ELF-1 (cell line): ENCODE data around the gene RFNG.

Experiments
- DNase-seq: peaks from one replicate; pipeline ENCODE4 v3.0.0-alpha.2; 2016; ENCODE audit warnings: low read depth, low spot score

Gene RFNG

DNA sequence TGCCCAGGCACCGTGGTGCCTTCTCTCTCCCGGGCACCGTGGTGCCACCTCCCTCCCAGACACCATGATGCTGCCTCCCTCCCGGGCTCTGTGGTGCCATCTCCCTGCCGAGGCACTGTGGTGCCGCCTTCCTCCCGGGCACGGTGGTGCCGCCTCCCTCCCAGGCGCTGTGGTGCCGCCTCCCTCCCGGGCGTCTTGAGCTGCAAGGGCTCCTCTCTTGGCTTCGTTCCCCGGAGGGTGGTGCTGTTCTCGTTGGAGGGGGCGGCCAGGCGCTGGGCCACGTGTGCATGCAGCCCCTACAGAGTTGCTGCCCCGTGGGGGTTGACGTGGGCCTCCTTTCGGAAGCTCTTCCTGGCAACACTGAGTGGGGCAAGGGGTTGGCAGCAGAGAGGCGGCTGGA, 37.2 kb downstream of the RFNG start:
- no peak for DNase-seq

DNA sequence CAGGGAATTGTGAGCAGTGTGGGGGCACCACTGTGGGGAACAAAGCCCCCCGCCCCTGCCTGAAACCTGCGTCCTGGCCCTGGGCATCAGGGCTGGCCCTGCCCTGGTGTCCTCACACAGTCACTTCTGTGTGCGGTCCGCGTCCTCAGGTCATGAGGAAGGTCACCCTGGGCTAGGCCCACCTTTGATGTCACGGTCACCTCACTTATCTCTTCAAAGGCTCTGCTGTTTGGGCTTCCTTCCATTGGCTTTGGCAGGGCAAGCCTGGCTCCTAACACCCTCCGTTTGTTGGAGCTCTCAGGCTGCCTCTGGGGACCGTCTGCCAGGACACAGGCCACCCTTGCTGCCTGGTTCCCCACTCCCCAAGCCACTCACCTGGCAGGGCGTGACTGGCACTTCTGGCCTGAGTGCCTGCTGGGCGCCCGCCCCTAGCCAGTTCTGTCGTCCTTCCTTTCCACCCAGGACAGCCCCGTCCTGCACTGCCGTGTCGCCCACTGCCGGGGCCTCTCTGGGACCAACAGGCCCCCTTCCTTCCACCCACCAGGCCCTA, 37.8 kb downstream of the RFNG start:
- DNase-seq = no peak

DNA sequence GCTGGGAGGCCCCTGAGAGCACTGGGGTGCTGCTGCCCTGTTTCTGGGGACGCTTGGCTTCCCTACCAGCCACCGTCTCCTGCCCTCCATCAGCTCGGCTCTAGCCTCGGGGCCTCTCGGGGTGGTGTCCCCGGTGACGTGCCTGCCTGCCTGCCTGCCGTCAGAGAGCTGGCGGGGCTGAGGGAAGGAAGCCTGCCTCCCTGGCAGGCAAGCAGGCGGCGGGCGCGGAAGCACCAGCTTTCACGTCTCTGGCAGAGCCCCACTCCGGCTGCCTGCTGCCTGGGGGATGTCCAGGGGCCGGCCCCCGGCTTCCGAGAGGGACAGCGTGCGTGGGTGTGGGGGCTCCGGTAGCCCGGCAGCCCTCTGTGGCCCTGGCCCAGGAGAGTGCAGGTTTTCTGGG, 38.3 kb downstream of the RFNG start:
- DNase-seq = peak; percentile 72

DNA sequence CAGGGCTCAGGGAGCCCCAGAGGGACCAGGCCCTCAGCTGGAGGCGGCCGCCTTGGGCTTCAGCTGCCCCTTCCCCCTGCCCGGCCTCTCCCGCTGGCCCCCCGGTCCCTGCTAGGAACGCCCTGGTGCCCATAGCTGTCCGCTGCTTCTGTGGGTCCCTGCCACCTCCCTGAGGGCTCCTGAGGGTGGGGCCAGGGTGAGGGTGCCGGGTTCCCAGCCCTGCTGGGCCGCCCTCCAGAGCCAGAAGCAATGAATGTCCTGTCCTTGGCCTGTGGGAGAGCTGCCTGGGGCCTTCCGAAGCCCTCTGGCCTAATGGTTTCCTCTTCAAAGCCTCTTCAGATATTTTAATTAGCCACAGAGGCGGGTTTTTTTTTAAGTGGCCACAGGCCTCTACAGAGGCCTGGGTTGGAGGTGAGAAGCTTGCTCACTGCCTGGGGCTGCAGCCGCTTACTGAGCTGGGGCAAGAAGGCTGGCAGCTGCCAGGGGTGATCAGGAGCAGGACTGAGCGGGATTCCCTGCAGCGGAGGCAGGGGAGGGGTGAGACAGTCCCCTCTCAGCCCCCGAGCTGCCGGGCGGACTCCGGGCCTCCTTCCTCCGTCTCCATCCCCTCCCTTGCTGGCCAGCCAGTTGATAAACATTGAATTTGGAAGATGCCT, 38.8 kb downstream of the RFNG start:
- peak; percentile 94 for DNase-seq

DNA sequence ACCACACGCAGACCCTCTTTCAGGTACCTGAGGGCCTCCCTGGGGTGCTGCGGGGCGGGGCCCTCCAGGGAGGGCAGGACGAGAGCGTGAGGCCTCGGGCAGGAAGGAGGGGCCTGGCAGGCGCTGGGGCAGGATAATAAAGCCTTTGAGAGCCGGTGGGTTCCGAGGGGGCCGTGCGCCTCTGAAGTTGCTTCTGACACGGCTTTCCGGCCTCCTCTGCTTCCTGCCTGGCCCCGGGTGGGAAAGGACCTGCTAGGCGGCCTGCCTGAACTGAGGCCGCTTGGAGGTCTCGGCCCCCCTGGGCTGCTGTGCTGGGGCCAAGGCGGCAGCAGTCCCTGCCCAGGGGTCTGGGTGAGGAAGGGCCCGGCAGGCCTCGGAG, 39.4 kb downstream of the RFNG start:
- DNase-seq = peak; percentile 62

DNA sequence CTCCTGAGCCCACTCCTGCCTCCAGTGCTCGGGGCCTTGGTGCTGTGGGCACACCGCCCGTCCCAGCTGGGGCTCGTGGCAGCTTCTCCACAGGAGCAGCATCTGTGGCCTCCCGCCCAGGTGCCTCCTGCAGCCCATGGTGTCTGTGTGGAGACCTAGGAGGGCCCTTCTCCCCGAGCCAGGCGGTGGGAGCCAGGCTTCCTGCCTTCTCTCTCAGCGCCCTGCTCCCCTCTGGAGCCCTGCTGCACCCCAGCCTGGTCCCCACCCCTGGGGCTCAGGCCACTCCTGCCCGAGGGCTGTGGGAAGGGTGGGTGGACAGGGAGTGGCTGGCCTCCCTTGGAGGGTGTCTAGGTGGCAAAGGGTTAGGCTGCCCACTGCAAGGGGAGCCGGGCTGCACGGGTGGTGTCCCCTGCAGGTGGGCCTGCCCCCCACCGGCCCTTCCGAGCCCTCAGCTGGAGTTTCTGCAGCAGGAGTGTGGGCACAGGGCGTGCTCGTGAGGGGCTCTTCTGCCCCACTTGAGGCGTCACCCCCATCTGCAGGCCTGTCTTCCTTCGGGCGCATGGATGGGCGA, 39.9 kb downstream of the RFNG start:
- DNase-seq = no peak

DNA sequence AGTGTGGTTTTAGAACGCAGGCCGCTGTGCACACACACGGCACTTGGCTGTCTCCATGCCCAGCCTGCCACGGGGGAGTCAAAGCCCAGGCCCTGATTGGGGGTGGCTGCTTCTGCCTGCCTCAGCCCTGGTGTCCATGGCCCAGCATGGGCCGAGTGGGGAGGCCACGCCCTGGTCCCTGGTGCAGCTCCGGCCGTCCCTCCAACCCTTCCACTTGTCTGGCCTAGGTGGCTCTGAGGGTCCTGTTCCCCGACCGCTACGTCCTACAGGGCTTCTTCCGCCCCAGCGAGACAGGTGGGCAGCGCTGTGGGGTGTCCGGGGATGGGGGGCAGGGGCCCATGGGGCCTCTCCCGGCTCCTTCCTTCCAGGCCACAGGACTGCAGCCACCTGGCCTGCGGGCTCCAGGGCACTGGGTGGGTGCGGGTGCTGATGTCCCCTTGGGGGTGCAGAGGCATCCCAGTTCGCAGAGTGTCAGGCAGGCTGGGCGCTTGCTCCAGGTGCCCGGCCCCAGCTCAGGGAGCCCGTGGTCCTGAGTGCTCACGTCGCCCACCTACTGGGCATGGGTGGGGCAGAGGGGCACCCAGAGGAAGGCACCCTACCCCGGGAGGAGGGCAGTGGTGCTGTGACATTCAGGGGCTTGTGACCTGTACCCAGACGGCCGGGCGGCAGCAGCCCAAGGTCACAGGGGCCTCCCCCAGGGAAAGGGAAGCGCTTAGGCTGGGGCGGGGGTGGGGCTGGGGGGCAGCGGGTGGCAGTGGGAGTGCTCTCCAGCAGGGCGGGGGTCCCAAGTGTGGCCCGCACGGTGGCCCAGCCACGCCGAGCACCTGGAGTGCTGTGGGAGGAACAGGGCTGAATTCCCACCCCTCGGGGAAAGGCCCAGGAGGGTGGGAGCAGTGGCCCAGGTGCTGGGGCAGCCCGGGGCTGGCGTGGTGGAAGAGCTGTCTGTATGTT, 40.8 kb downstream of the RFNG start:
- DNase-seq = no peak

DNA sequence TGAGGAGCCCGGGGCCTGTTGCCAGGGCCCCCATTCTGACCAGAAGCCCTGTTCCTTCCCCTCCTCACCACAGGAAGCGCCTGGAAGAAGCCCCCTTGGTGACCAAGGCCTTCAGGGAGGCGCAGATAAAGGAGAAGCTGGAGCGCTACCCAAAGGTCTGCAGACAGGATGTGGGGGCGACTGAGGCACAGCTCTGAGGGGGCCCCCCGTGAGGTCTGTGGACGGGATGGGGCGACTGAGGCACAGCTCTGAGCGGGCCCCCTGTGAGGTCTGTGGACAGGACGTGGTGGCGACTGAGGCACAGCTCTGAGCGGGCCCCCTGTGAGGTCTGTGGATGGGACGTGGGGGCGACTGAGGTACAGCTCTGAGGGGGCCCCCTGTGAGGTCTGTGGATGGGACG, 42.2 kb downstream of the RFNG start:
- no peak for DNase-seq

DNA sequence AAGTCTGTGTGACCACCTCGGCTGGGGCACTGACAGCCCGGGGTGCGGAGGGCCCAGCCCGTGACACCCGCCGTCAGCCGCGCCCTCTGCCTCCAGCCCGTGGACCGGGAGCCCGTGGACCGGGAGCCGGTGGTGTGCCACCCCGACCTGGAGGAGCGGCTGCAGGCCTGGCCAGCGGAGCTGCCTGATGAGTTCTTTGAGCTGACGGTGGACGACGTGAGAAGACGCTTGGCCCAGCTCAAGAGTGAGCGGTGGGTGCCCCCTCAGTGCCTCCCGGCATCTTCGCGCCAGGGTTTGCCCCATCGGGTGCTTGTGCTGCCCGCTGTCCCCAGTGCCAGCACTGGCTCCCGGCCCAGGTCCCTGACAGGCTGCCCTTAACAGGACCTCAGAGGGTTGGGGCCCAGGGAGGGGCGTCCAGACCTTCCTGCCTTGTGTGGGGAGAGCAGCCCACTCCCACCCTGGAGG, 42.6 kb downstream of the RFNG start:
- no peak for DNase-seq

DNA sequence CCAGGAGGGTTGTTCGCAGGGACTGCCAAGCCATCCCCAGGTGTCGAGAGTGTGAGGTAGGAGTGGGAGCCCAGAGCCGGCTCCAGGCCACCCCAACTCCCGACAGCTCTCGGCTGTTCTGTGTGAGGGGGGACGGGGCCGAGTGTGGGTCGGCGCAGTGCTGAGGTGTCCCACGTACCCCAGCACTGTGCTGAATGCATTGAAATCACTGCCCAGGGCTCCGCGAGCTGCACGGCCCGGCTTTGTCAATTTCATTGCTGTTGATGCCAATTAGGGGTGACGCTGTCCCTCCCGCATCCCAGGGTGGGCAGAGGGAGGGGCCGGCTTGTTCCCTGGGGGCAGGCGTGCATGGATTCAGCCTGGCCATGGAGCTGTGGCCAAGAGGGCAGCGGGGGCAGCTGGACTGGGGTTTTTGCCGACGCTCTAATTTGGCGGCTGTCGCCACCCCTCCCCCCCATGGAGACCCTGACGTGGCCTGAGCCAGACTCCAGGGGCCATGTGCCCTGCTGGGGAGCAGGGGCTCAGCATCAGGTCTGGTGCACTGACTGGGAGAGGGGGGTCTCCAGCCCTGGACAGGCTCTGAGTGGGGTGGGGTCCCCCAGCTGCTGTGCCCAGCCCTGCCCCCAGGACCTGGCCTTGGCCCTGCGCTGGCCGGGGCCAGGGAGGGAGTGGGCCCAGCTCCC, 43.2 kb downstream of the RFNG start:
- DNase-seq = no peak

DNA sequence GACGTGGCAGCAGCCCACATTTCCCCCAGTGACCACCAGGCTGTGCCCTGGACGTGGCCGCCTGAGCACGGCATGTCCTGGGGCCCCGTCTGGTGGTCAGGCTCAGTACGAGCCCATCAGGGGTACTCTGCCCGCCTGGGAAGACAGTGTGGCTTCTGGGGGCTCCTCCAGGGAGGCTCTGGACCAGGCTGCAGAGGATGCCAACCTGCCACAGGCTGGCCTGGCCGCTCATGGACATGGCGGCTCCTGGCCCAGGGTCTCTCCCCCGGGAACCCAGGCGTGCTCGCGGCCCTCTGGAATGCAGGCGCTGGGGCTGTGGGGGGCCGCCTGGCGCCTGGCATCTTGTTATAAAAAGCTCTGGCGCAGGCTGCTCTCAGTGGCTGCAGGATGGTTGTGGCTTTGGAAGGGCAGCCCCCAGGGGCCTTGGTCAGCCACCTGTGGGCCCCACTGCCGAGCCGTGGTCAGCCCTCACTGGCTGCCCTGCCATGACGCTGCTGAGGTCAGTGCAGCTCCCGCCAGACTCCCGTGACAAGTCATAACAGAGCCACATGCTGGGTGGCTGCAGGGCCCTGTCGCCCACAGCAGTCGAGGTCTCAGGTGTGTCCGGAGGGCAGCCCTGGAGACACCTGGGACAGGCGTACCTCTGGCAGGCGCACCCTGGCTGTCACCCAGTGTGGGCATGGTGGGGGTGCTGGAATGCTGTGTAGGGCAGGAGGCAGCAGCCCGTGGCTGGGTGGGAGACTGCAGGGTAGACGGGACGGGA, 43.9 kb downstream of the RFNG start:
- DNase-seq = no peak

DNA sequence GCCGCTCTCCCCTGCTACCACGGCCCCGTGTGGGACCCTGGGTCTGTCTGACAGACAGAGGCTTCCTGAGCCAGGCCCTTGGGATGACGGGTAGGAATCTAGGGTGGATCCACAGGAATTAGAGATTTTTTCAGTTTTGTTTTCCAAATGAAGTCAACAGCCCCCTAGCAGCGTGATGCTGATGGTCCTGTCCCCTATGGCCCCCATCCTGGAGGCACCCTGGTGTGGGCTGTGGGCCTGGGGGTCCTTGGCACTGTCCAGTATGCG, 44.5 kb downstream of the RFNG start:
- no peak for DNase-seq

DNA sequence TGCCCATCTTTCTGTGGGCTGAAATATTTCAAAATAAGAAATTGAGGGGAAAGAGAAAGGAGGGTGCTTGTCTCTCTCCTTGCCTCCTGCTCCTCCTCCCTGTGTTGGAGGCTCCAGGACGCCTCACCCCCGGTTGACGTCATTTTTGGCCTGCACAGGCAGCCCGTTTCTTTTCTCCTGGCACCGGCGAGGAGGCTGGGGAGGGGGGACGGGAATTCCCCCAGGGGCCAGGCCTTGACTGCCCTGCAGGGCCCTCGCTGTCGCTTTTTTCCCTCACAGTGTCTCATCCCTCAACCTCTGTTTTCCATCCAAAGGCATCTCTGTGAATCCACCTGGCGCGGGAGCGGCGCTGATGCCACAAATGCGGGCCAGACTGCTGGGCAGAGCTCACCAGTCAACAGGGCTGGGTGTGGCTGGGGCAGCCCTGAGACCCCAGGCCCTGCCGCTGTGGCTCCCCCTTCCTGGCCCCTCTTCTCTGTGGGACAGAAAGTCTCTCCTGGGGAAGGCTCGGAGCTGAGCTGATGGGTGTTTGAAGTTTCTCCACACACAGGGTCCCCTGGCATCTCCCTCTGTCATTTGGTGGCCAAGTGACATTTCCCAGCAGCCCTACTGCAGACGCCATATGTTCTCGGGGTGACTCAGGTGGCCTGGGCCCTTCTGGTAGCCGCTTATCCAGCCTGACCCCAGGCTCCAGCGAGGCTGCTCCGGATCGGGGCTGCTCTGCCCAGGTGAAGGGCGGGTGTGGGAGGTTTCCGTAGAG, 45.0 kb downstream of the RFNG start:
- no peak for DNase-seq

DNA sequence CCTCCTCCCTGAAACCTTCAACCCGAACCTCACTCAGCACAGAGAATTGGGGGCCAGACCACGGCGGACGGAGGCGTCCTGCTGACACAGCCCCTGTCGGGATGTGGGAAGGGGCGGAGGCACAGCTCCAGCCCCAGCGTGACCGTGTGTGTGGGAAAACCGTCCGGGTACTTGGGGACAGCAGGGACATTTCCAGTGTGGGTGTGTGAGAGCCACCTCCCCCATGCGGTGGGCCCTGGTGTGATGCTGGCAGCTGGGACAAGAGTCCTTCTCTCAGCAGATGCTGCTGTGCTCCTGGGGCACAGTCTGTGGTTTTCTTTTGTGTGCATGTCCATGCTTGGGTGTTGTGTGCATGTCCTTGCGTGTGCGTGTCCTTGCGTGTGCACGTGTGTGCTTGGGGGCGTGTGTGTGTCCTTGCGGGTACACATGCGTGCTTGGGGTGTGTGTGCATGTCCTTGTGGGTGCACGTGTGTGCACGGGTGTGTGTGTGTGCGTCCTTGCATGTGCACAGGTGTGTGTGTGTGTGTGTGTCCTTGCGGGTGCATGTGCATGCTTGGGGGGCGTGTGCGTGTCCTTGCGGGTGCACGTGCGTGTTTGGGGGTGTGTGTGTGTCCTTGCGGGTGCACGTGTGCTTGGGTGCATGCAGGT, 45.8 kb downstream of the RFNG start:
- DNase-seq = no peak

DNA sequence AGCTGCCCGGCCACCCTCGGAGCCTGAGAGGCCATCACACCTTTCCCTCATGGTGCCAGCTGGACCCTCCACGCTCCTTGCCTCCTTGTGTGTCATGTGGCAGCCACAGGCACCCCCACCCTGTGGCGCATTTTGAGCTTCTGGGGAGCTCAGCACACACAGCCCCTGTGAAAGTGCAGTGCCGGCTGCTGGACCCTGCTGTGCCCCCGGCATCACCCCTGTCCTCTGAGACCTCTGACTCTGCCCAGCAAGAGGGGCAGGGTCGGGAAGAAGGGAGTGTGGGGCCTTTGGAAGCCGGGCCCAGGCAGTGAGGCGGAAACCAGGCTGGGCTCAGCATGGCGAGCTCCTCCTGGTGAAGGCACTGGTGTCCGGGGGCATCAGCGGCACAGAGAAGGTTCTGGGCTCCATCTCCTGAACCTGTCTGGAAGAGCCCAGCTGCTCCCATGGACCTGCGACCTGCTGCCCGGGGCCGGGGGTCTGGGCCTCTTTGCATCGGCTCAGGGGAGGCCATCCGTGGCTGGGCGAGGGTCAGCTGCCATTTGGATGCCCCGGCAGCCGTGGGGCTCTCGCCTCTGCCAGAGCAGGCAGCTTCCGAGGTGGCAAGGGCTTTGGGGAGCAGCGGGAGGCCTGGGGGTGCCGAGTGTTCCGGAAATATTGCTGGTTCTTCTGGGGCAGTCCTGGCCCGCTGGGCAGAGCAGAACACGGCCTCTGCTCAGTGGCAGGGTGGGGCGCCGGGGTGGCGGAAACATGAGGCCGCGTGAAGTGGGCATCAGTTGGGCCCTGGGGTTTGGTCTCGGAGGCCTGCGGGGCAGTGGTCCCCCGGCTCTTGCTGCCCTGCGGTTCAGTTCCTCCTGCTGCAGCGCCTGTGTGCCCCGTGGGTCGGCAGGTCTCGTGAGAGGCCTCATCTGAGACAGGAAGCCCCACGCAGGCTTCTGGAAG, 46.8 kb downstream of the RFNG start:
- DNase-seq = no peak

DNA sequence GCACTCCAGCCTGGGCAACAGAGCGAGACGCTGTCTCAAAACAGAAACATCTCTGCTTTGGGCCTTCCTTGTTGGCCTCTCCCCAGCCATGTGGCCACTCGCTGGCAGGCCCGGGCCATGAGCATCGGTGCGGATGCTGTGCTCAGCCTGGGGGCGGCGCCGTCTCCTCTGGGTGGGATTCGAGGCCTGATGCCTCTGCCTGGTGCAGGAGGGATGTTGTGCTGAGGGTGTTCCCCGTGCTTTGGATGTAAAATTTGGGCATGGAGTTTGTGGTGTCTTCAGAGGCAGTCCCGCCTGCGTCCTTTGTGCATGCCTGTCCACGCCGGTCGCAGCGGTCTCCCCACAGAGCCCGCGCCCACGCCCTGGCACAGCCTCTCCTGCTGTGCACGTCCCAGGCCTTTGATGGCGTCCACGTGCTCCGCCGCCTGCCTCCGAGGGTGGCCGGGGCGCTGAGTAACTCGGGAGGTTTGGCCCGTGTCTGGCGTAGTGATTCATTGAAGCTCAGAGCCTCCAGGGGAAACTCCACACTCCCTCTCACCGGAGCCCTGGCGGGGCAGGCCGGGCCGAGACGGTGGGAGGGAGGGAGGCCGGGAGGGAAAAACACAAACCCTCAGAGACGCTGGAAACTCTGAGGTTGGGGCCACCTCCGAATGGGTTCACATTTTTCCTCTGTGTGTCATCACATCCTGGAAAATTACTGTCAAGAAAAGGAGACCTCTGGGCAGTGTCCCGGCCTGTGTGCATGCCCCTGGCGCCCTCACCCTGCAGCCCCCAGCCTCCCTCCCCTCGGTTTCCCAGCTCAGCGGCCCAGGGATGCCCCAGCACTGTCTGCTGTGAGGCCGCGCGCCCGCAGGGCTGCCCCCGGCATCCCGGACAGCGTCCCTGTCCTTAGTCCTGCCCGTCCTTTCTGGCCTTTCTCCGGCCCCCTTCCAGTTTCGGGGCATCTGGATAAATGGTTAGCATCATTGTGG, 47.9 kb downstream of the RFNG start:
- peak; percentile 87 for DNase-seq

DNA sequence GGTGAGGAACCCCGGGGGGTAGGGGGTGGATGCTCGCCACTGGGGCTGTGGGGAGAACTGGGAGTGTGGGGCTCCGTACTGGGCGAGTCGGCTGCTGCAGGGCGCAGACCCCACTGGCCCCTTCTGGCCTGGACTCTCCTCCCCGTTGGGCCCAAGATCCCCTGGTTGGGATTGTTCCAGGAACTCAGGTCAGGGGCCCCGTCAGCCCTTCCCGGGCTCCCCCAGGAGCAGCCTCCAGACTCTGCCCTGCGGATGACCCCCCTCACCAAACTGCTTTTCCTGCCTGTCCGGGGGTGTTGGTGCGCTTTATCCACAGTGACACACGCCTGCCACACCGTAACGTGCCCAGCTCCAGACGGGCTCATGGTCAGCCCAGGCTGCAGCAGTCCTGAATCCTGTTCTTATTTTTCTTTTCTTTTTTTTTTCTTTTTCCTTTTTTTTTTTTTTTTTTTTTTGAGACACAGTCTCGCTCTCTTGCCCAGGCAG, 50.0 kb downstream of the RFNG start:
- DNase-seq = no peak
